ENCODE results near the gene DDX59.

DDX59 gene

DNA sequence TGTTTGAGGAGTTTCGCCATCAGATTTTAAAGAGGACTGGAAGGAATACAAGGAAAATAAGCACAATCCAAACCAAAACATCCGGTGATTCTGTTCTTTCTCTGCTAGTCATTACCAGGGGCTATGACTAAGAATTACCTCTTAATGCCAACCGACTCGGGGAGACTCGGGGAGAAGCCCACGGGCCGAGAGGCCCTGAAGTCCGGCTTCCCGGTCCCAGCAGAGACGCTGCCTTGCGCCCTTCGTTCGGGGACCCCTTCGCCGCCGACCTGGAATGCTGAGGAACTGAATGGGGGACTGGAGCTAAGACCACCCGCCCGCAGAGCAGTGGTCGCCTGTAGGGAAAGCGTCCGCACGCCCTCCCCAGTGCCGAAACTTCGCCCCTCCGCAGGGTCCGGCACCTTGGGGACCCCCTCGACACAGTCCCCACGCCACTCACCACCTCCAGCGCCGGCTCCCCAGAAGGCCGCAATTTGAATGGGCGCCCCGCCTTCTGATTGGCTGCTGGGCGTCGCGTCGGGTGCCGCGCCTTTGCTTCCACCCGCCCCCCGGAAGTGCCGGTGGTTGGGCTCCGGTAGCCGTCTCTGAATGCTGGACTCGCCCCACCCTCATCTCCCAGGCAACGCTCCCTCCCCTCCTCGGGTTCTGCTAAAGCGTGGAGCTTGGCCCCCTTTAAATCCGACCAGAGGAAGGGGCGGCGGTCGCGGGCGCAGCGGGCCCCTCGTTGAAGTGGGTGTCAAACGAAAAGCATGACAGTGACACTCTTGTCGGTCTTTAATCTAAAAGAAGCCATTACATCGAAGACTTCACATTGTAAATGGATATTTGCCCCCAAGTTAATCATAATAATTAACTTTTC, 49.2 kb downstream of the DDX59 start, which contains the start of gene KIF14 (continued):
- TF ChIP-seq, protein P1, sequence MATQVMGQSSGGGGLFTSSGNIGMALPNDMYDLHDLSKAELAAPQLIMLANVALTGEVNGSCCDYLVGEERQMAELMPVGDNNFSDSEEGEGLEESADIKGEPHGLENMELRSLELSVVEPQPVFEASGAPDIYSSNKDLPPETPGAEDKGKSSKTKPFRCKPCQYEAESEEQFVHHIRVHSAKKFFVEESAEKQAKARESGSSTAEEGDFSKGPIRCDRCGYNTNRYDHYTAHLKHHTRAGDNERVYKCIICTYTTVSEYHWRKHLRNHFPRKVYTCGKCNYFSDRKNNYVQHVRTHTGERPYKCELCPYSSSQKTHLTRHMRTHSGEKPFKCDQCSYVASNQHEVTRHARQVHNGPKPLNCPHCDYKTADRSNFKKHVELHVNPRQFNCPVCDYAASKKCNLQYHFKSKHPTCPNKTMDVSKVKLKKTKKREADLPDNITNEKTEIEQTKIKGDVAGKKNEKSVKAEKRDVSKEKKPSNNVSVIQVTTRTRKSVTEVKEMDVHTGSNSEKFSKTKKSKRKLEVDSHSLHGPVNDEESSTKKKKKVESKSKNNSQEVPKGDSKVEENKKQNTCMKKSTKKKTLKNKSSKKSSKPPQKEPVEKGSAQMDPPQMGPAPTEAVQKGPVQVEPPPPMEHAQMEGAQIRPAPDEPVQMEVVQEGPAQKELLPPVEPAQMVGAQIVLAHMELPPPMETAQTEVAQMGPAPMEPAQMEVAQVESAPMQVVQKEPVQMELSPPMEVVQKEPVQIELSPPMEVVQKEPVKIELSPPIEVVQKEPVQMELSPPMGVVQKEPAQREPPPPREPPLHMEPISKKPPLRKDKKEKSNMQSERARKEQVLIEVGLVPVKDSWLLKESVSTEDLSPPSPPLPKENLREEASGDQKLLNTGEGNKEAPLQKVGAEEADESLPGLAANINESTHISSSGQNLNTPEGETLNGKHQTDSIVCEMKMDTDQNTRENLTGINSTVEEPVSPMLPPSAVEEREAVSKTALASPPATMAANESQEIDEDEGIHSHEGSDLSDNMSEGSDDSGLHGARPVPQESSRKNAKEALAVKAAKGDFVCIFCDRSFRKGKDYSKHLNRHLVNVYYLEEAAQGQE (tag by site-specific recombination; IDR thresholded peaks at IDR 0.05): 0 out of 2 replicates have a peak, but pooled peaks have one; percentile 10

DNA sequence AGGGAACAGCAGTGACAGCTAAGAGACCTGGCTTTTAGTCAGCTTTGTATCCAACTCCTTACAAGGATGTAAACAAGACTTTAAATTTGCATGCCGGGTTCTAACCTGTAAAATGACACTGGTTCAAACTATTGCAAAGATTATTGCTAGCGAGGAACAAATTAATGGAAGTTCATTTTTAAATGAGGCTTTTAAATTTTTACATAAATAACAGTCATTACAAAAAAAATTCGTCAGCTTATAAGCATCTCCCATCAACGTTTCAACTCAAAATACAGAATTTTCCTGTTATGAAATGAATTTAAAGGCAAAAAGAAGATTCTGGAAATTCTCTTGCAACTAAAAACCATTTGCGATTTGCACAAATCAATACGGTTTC, 49.8 kb downstream of the DDX59 start:
- H3K36me3 ChIP-seq (ENCODE audit: control insufficient read depth in 2 of 2, insufficient read depth in 1 of 2, low read length in 2 of 2): peaks cover 8 to 30% of the 10 kb centered on the region in 2 experiments

GRCh38 chr1:200610846-200611245, 58.9 kb downstream of the DDX59 start:
- H3K36me3 ChIP-seq (ENCODE audit: control insufficient read depth in 2 of 2, insufficient read depth in 1 of 2, low read length in 2 of 2): peaks cover 17 to 73% of the 10 kb centered on the region in 2 experiments
- POLR2A ChIA-PET: interaction anchor here (0.9 kb wide), 1 partner anchor 11 kb away, joined by 4 read pairs; no protein-coding TSS in a partner anchor
- no peak overlapping the region for H3K27ac ChIP-seq (ENCODE audit: extremely low read depth, low read depth, low read length)
- H3K4me3 ChIP-seq (ENCODE audit: low read depth, low read length): no peak overlapping the region
- no peak for TF ChIP-seq OVOL3 (tag by site-specific recombination; IDR thresholded peaks at IDR 0.05)
- no peak for TF ChIP-seq ZNF555 (tag by site-specific recombination; conservative IDR thresholded peaks at IDR 0.05)
- TF ChIP-seq ZFHX2 (tag by site-specific recombination; conservative IDR thresholded peaks at IDR 0.05): no peak
- no peak for TF ChIP-seq ZNF426 (tag by site-specific recombination; IDR thresholded peaks at IDR 0.05)
- TF ChIP-seq ZNF223 (tag by site-specific recombination; IDR thresholded peaks at IDR 0.05): no peak
- CTCF ChIA-PET: interaction anchor here (2.0 kb wide), 1 partner anchor 11 kb away, joined by 13 read pairs; no protein-coding TSS in a partner anchor
- no peaks in the 10 kb centered on the region for H3K4me1 ChIP-seq (ENCODE audit: control insufficient read depth, insufficient read depth, low read length)
- no peaks in the 10 kb centered on the region for H3K9me3 ChIP-seq (ENCODE audit: control insufficient read depth, insufficient read depth, low read depth, low read length)

More for the DNA sequence above, 49.8 kb downstream of the DDX59 start:
- TF ChIP-seq ZFP37 (tag by site-specific recombination; IDR thresholded peaks at IDR 0.05) (no peak), ZNF362 (tag by site-specific recombination; IDR thresholded peaks at IDR 0.05) (no peak), ZNF426 (tag by site-specific recombination; IDR thresholded peaks at IDR 0.05) (no peak), YY1 (tag by site-specific recombination; IDR thresholded peaks at IDR 0.05) (no peak), ZNF561 (tag by site-specific recombination; IDR thresholded peaks at IDR 0.05; ENCODE audit: borderline replicate concordance) (no peak), ZNF670 (tag by site-specific recombination; IDR thresholded peaks at IDR 0.05; ENCODE audit: low read depth) (no peak)
- CTCF ChIA-PET: no interaction called here
- Histone ChIP-seq H3K27ac (ENCODE audit: extremely low read depth, low read depth, low read length) (peak overlapping the region; percentile 19; the same call in 1 of the 2 replicates), H3K4me1 (ENCODE audit: control insufficient read depth, insufficient read depth, low read length) (no peaks in the 10 kb centered on the region), H3K4me3 (ENCODE audit: low read depth, low read length) (peak overlapping the region; percentile 94), H3K9me3 (ENCODE audit: control insufficient read depth, insufficient read depth, low read depth, low read length) (no peaks in the 10 kb centered on the region)
- POLR2A ChIA-PET: interaction anchor here (2.0 kb wide), 1 partner anchor 50 kb away, joined by 10 read pairs; the partner anchor contains the start of gene DDX59

- Histone ChIP-seq H3K27ac (ENCODE audit: extremely low read depth, low read depth, low read length) (no peak overlapping the region), H3K36me3 (ENCODE audit: control insufficient read depth in 2 of 2, insufficient read depth in 1 of 2, low read length in 2 of 2) (peaks cover 80 to 83% of the 10 kb centered on the region in 2 experiments), H3K4me3 (ENCODE audit: low read depth, low read length) (no peak overlapping the region), H3K9me3 (ENCODE audit: control insufficient read depth, insufficient read depth, low read depth, low read length) (no peaks in the 10 kb centered on the region), H3K4me1 (ENCODE audit: control insufficient read depth, insufficient read depth, low read length) (no peaks in the 10 kb centered on the region)
- TF ChIP-seq ZNF169 (tag by site-specific recombination; IDR thresholded peaks at IDR 0.05): no peak
- TF ChIP-seq ZNF473 (tag by site-specific recombination; IDR thresholded peaks at IDR 0.05): no peak
- no peak for TF ChIP-seq ZFP37 (tag by site-specific recombination; IDR thresholded peaks at IDR 0.05)
- no peak for TF ChIP-seq ZNF404 (tag by site-specific recombination; IDR thresholded peaks at IDR 0.05)
- TF ChIP-seq ZNF776 (tag by site-specific recombination; IDR thresholded peaks at IDR 0.05; ENCODE audit: borderline replicate concordance): no peak
- TF ChIP-seq HOXA7 (CRISPR knock-in tag; IDR thresholded peaks at IDR 0.05; ENCODE audit: borderline replicate concordance): no peak
- TF ChIP-seq, protein P2, sequence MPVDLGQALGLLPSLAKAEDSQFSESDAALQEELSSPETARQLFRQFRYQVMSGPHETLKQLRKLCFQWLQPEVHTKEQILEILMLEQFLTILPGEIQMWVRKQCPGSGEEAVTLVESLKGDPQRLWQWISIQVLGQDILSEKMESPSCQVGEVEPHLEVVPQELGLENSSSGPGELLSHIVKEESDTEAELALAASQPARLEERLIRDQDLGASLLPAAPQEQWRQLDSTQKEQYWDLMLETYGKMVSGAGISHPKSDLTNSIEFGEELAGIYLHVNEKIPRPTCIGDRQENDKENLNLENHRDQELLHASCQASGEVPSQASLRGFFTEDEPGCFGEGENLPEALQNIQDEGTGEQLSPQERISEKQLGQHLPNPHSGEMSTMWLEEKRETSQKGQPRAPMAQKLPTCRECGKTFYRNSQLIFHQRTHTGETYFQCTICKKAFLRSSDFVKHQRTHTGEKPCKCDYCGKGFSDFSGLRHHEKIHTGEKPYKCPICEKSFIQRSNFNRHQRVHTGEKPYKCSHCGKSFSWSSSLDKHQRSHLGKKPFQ (tag by site-specific recombination; IDR thresholded peaks at IDR 0.05): no peak
- TF ChIP-seq ZNF501 (tag by site-specific recombination; IDR thresholded peaks at IDR 0.05): no peak
- no peak for TF ChIP-seq ZNF548 (tag by site-specific recombination; IDR thresholded peaks at IDR 0.05)
- no peak for TF ChIP-seq GLIS1 (tag by site-specific recombination; IDR thresholded peaks at IDR 0.05)
- no peak for TF ChIP-seq ZBTB21 (tag by site-specific recombination; IDR thresholded peaks at IDR 0.05)
- TF ChIP-seq ZNF248 (tag by site-specific recombination; IDR thresholded peaks at IDR 0.05): no peak
- TF ChIP-seq ZNF677 (tag by site-specific recombination; IDR thresholded peaks at IDR 0.05): no peak
- TF ChIP-seq ZNF600 (tag by site-specific recombination; IDR thresholded peaks at IDR 0.05): no peak
- ChIA-PET CTCF (interaction anchor here (2.6 kb wide), 1 partner anchor 44 kb away, joined by 7 read pairs; no protein-coding TSS in a partner anchor), POLR2A (no interaction called here)
These were observed 67.1 kb downstream of the DDX59 start for GRCh38 chr1:200602632-200603031.
